GM21367 (cell line): ENCODE measurements around the gene ACACB.

Experiments used
- ATAC-seq: cut with Tn5 transposase; IDR thresholded peaks from one replicate; pipeline ENCODE4 v1.9.1; 2021; ENCODE audit not compliant: unreplicated experiment

Gene ACACB

DNA sequence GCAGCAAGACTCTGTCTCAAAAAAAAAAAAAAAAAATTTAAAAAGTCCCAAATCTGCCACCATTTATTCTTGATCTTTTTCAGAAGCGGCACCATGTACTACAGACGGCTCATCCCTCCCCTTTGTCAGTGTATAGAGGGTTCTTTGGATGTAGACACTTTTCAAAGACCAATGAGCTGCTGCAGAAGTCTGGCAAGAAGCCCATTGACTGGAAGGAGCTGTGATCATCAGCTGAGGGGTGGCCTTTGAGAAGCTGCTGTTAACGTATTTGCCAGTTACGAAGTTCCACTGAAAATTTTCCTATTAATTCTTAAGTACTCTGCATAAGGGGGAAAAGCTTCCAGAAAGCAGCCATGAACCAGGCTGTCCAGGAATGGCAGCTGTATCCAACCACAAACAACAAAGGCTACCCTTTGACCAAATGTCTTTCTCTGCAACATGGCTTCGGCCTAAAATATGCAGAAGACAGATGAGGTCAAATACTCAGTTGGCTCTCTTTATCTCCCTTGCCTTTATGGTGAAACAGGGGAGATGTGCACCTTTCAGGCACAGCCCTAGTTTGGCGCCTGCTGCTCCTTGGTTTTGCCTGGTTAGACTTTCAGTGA is 6.5 kb upstream of the ACACB start:
- ATAC-seq: no peak

- ATAC-seq: no peak
Measured at GRCh38 chr12:109110988-109111495, 5.3 kb upstream of the ACACB start.

GRCh38 chr12:109112720-109113465 is 3.5 kb upstream of the ACACB start:
- no peak for ATAC-seq

- no peak for ATAC-seq
Measured at GRCh38 chr12:109113661-109114321, 2.6 kb upstream of the ACACB start.

DNA sequence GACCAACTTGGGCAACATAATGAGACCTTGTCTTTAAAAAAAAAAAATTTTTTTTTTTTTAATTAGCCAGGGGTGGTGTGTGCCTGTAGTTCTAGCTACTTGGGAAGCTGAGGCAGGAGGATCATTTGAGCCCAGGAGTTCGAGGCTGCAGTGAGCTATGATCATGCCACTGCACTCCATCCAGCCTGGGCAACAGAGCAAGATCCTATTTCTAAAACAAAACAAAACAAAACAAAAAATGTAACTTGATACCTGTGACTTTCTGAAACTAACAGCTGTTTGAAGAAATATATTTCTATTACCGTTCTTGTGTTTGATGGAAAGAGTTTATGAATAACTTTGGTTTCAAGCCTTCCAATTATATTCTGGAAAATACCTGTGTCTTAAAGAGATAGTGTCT is 1.7 kb upstream of the ACACB start:
- ATAC-seq: no peak

DNA sequence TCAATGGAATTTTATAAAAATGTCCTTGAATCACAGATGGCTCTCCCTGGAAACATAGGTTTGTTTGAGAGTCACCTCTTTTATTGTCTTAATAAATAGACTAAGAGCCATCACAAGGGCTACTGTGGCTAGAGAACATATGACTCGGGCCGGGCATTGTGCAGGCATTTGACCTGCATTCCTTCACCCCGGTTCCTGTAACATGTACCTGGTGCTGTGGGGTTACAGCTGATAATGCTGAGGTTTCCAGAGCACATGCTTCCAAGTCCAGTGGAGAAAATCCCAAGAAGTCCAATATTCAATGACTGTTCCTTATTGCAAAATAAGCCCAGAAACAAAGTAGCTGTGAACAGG is 1.0 kb upstream of the ACACB start:
- no peak for ATAC-seq

- no peak for ATAC-seq
Measured at GRCh38 chr12:109116611-109116949, 193 bp downstream of the ACACB start.

GRCh38 chr12:109120095-109120494 is 3.7 kb downstream of the ACACB start:
- ATAC-seq: no peak

GRCh38 chr12:109120557-109120956 is 4.2 kb downstream of the ACACB start:
- ATAC-seq: no peak

- no peak for ATAC-seq
Measured at GRCh38 chr12:109121346-109121880, 5.0 kb downstream of the ACACB start.

GRCh38 chr12:109124878-109125648 is 8.7 kb downstream of the ACACB start:
- no peak for ATAC-seq

DNA sequence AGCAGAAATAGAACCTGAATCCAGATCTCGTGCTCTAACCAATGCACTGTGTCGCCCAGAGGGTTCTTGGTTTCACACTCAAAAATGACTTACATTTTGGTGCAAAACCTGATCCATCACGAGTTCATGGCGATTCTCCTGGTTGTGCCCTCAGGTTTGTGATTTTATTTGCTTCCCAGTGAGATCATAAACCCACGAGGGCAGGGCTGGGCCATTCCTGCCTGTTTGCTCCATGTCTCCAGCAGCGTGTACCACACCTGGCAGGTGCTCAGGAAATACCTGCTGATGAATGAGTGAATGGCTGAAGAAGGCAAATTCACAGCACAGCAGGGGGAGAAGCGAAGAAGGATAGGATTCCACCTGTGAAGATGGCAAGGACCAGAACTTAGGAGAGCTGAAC is 9.4 kb downstream of the ACACB start:
- ATAC-seq: no peak

GRCh38 chr12:109126784-109127183 is 10.4 kb downstream of the ACACB start:
- ATAC-seq: no peak

DNA sequence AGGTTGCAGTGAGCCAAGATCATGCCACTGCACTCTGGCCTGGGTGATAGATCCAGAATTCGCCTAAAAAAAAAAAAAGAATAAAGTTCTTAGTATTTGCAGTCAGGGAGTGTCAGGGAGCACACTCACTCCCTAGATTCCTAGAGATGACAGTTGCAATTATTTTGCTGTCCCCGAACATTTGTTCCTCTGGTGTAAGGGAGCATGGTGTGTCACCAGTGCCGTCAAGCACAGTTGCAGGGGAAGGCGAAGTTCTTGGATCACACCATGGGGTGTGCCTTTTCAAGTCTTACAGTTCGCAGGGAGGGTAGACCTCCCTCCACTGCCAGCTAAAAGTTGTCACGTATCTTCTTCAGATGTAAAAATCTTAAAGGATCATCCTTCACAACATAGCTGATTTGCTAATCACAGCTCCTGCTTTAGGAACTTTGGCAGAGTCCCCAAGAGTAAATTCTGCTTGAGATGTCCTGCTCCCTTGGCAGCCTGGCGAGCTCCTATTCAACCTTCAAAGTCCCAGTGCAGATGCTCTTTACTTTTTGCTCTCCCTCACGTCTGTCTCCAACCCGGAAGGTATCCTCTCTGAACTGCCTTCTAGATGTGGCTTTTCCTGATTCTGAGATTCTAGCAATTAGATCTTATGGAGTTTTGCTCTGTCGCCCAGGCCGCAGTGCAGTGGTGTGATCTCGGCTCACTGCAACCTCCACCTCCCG is 11.3 kb downstream of the ACACB start:
- no peak for ATAC-seq

DNA sequence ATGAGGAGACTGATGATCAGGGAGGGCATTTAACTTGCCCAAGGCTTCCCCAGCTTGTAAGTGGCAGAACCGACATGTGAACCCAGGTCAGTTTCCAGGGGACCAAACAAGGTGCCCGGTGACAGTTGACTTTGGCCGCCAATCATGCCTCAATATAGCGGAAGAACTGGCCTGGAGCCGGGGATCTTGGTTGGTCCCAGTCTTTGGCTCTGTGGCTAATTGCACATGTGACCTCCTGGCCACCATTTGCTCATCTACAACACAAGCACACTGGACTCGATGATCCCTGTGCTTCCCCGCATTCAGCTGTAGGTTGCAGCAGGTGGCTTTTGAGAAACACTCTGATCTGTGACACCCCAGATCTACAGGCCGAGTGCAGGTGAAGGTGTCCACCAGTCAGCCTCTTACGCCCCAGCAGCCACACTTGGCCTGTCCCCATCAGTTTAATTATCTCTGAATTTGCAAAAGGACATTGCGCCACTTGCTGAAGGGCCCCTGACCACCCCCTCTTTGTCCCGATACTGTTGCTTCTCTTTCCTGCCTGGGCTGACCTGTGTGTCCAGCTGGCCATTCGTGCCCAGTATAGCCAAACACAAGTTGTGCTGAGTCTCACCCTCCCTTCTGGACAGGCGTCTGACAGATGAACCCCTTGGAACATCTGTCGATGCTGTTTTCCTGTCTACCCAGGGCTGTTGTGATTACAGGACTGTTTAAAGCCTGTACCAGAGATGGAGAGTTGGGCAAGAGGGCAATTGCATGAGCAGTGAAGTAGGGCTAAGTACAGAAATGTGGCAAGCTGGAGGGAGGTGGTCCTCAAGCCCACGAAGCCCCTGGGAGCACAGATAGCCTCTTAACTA is 14.1 kb downstream of the ACACB start:
- ATAC-seq: no peak

- no peak for ATAC-seq
Measured at GRCh38 chr12:109131154-109132050, 15.0 kb downstream of the ACACB start.

- ATAC-seq: no peak
Measured at GRCh38 chr12:109134186-109134917, 18.0 kb downstream of the ACACB start.

- no peak for ATAC-seq
Measured at GRCh38 chr12:109137055-109137454, 20.7 kb downstream of the ACACB start.
